HepG2 (cell line): ENCODE data around the gene MACROD2. TPM values are rescaled to one million over a fixed set of nuclear protein-coding genes. Genes with fewer than 3 reads are reported as not detected.

Experiments used
- ATAC-seq: fragments of 200-7000 bp; cut with Tn5 transposase; 3 replicates; pipeline ENCODE4 v1.9.1; 2020; ENCODE audit warnings: mild to moderate bottlenecking, moderate library complexity
- BruUV-seq: library from RNA; stranded (reverse); fragments of 400-500 nt; replicated peaks from 2 replicates; lab custom pipeline; 2021; lab: Mats Ljungman, UMichigan
- CTCF ChIA-PET: fragments of 300-600 bp; formaldehyde crosslinking; extraction: SDS; loops from one replicate; lab custom pipeline; 2021; ENCODE audit warnings: low total read pairs, inconsistent platforms, low intra/inter-chr PET ratio; lab: Yijun Ruan, JAX
- POLR2A ChIA-PET: fragments of 350-600 bp; sonication (Branson Sonifier 250); formaldehyde crosslinking; loops from one replicate; lab custom pipeline; 2020; ENCODE audit warnings: antibody characterized with exemption, inconsistent platforms; lab: Yijun Ruan, JAX
- DNase-seq: peaks from one replicate; pipeline ENCODE4 v3.0.0-alpha.2; 2015; ENCODE audit warnings: low spot score
- FAIRE-seq: peaks from 3 replicates; lab custom pipeline; 2011; peaks lifted over from hg19 to GRCh38; lab: Jason Lieb, UNC
- H2AFZ ChIP-seq: one replicate; pipeline ENCODE4 v1.6.1; 2011; ENCODE audit warnings: low read length, inconsistent platforms
- H3K27ac ChIP-seq: fragments of 300-600 bp; 3 replicates; pipeline ENCODE4 v1.8.0; 2011; ENCODE audit warnings: mixed run types, mild to moderate bottlenecking, mixed read lengths, low read length, inconsistent platforms; ENCODE audit not compliant: insufficient read depth; ENCODE audit errors: extremely low read length
- H3K27me3 ChIP-seq, 2 experiments: fragments of 200-600 bp in 1 of 2; 2 replicates in 1 of 2; 3 replicates in 1 of 2; pipeline versions ENCODE4 v1.6.0 to v1.8.0; 2011; ENCODE audit warnings: low read length in 2 of 2, mild to moderate bottlenecking in 2 of 2, moderate library complexity in 2 of 2, inconsistent platforms in 1 of 2; ENCODE audit not compliant: insufficient read depth in 2 of 2, control insufficient read depth in 1 of 2
- H3K36me3 ChIP-seq, 2 experiments: fragments of 200-600 bp in 1 of 2; replicated peaks in 1 of 2; 2 replicates in 1 of 2; 3 replicates in 1 of 2; pipeline versions ENCODE4 v1.5.1 to v1.8.0; 2011; ENCODE audit warnings: low read length in 2 of 2, inconsistent platforms in 1 of 2; ENCODE audit not compliant: insufficient read depth in 2 of 2, control insufficient read depth in 1 of 2
- H3K4me1 ChIP-seq: 2 replicates; pipeline ENCODE4 v1.5.1; 2012; ENCODE audit warnings: low read length, inconsistent platforms; ENCODE audit not compliant: insufficient read depth
- H3K4me2 ChIP-seq: 2 replicates; pipeline ENCODE4 v1.6.0; 2011; ENCODE audit warnings: low read depth, low read length, inconsistent platforms
- H3K4me3 ChIP-seq, 3 experiments: fragments of 200-600 bp in 1 of 3; sonication (generic), shearing (Covaris generic) in 1 of 3; replicated peaks in 1 of 3; 2 replicates each; pipeline ENCODE4 v1.5.1; 2011 to 2016; ENCODE audit warnings: low read length in 3 of 3, inconsistent platforms in 2 of 3, low read depth in 2 of 3, mild to moderate bottlenecking in 2 of 3, control low read depth in 1 of 3, mixed read lengths in 1 of 3; ENCODE audit not compliant: insufficient read depth in 1 of 3
- H3K79me2 ChIP-seq: one replicate; pipeline ENCODE4 v1.6.1; 2011; ENCODE audit warnings: low read length, inconsistent platforms; ENCODE audit not compliant: insufficient read depth
- H3K9ac ChIP-seq: 2 replicates; pipeline ENCODE4 v1.6.0; 2011; ENCODE audit warnings: mild to moderate bottlenecking, low read depth, low read length, inconsistent platforms; ENCODE audit not compliant: insufficient read depth
- H3K9me3 ChIP-seq: 2 replicates; pipeline ENCODE4 v1.5.1; 2012; ENCODE audit warnings: mild to moderate bottlenecking, low read length
- H4K20me1 ChIP-seq: 2 replicates; pipeline ENCODE4 v1.6.0; 2011; ENCODE audit warnings: inconsistent platforms, mild to moderate bottlenecking, low read length, moderate library complexity; ENCODE audit not compliant: insufficient read depth
- AKAP8 ChIP-seq: sonication (generic); formaldehyde crosslinking; IDR thresholded peaks from 2 replicates; pipeline ENCODE4 v1.5.1; 2020; ENCODE audit warnings: mild to moderate bottlenecking, missing genetic modification reagents
- FOXC1 ChIP-seq: sonication (generic); formaldehyde crosslinking; IDR thresholded peaks from 2 replicates; pipeline ENCODE4 v1.8.0; 2022; ENCODE audit warnings: mild to moderate bottlenecking, missing genetic modification reagents, borderline replicate concordance
- GLI4 ChIP-seq: sonication (generic); formaldehyde crosslinking; IDR thresholded peaks from 2 replicates; pipeline ENCODE4 v1.5.1; 2020; ENCODE audit warnings: missing genetic modification reagents, mild to moderate bottlenecking, moderate library complexity, borderline replicate concordance
- MAFF ChIP-seq: IDR thresholded peaks from 2 replicates; pipeline ENCODE4 v1.6.1; 2011; ENCODE audit warnings: low read depth, low read length, improper control_type of control experiment
- MAFK ChIP-seq, 2 experiments: IDR thresholded peaks in 1 of 2; conservative IDR thresholded peaks in 1 of 2; 2 replicates each; pipeline ENCODE4 v1.6.1; 2011; ENCODE audit warnings: improper control_type of control experiment in 2 of 2, low read length in 2 of 2
- MEIS1 ChIP-seq: sonication (generic); formaldehyde crosslinking; IDR thresholded peaks from 2 replicates; pipeline ENCODE4 v1.9.0; 2021; ENCODE audit warnings: mild to moderate bottlenecking, missing genetic modification reagents, moderate library complexity, borderline replicate concordance
- NR1H2 ChIP-seq: sonication (generic); formaldehyde crosslinking; IDR thresholded peaks from 2 replicates; pipeline ENCODE4 v1.8.1; 2022; ENCODE audit warnings: low read depth, missing genetic modification reagents, borderline replicate concordance
- NR2F1 ChIP-seq, 2 experiments: fragments of 450-650 bp in 1 of 2; formaldehyde crosslinking in 1 of 2; IDR thresholded peaks; 2 replicates each; pipeline versions ENCODE4 v1.5.0 to v1.6.1; 2016 to 2020; ENCODE audit warnings: mild to moderate bottlenecking in 1 of 2, missing compliant biosample characterization in 1 of 2, missing genetic modification reagents in 1 of 2, moderate library complexity in 1 of 2
- TCF7 ChIP-seq: sonication (generic); IDR thresholded peaks from 2 replicates; pipeline ENCODE4 v1.6.1; 2016; ENCODE audit warnings: antibody characterized with exemption, low read depth
- ZNF30 ChIP-seq: sonication (generic); formaldehyde crosslinking; IDR thresholded peaks from 2 replicates; pipeline ENCODE4 v1.5.0; 2020; ENCODE audit warnings: mild to moderate bottlenecking, missing genetic modification reagents
- ZNF556 ChIP-seq: sonication (generic); formaldehyde crosslinking; IDR thresholded peaks from 2 replicates; pipeline ENCODE4 v1.4.0; 2020; ENCODE audit warnings: mild to moderate bottlenecking, missing genetic modification reagents, borderline replicate concordance
- ZNF660 ChIP-seq: sonication (generic); formaldehyde crosslinking; IDR thresholded peaks from 2 replicates; pipeline ENCODE4 v1.5.1; 2020; ENCODE audit warnings: mild to moderate bottlenecking, low read depth, missing genetic modification reagents, borderline replicate concordance
- ZNF724P ChIP-seq: sonication (generic); formaldehyde crosslinking; IDR thresholded peaks from 2 replicates; pipeline ENCODE4 v1.8.0; 2022; ENCODE audit warnings: missing genetic modification reagents, borderline replicate concordance
- ZSCAN21 ChIP-seq: sonication (generic); formaldehyde crosslinking; IDR thresholded peaks from 2 replicates; pipeline ENCODE4 v1.8.0; 2022; ENCODE audit warnings: mild to moderate bottlenecking, missing genetic modification reagents, moderate library complexity, borderline replicate concordance
- WGBS: methylation state at CpG from one replicate; pipeline ENCODE4 v1.1.6; 2017; ENCODE audit warnings: low lambda C conversion rate; 5-methylcytosine and 5-hydroxymethylcytosine counted together
- in situ Hi-C: cut with HindIII; loops from 2 replicates; pipeline ENCODE4 v1.10.0; 2017; ENCODE audit warnings: low pct_unique_long_range_greater_than_20kb; ENCODE audit not compliant: extremely low pct_ligation_motif_present
- intact Hi-C: fragments of 100-400 bp; cut with micrococcal nuclease; formaldehyde crosslinking; loops from one replicate; pipeline ENCODE4 v1.10.0; 2022; ENCODE audit not compliant: unreplicated experiment
- polyA plus RNA-seq, 8 experiments: library from polyadenylated mRNA; depleted of rRNA in 3 of 8; stranded (reverse) in 7 of 8; unstranded in 1 of 8; fragments of >200 nt; fragmentation: Illumina TruSeq in 4 of 8; extraction: Trizol in 4 of 8; gene quantifications; 2 replicates each; pipeline versions ENCODE4 v1.2.1 to v1.2.3, GENCODE V29; 2011 to 2016; ENCODE audit warnings: low read depth in 4 of 8, missing spikeins in 1 of 8, mixed read lengths in 1 of 8; ENCODE audit not compliant: insufficient read depth in 1 of 8
- total RNA-seq, 5 experiments: library from RNA; depleted of rRNA; stranded (reverse); fragments of >200 nt; fragmentation: Illumina TruSeq; extraction: Trizol; gene quantifications; 2 replicates each; pipeline ENCODE4 v1.2.3, GENCODE V29; 2016; ENCODE audit warnings: low read depth in 1 of 5
- TF ChIP-seq, protein P1 (sequence below): sonication (generic); formaldehyde crosslinking; IDR thresholded peaks from 2 replicates; pipeline ENCODE4 v1.4.0; 2020; ENCODE audit warnings: missing genetic modification reagents
- TF ChIP-seq, protein P2 (sequence below): IDR thresholded peaks from 2 replicates; pipeline ENCODE4 v1.6.1; 2012; ENCODE audit warnings: inconsistent platforms

MACROD2 gene
- total and polyA plus RNA-seq, 2 of the 13 experiments (the other 11 are each of a cell fraction or from before 2014, with no cell fraction given) = 0.13 to 0.51 TPM

DNA sequence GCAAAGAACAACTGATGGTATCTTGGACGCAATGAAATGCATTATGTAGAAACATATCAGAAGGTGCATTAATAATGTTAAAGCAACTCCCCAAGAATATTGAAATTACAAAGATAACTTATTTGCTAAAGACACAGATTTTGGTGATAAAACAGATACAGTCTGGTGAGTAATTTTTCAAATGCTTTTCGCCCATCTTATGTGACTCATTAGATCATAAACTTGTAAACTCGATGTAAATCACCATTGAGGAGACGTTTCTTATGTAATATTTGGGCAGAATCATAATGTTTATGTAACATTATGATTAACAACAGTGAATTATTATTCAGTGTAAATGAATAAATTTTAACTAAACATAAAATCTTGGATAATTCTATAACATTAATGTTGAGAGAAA lies 1969.8 kb downstream of the MACROD2 start (continued):
- TF ChIP-seq, protein P1, sequence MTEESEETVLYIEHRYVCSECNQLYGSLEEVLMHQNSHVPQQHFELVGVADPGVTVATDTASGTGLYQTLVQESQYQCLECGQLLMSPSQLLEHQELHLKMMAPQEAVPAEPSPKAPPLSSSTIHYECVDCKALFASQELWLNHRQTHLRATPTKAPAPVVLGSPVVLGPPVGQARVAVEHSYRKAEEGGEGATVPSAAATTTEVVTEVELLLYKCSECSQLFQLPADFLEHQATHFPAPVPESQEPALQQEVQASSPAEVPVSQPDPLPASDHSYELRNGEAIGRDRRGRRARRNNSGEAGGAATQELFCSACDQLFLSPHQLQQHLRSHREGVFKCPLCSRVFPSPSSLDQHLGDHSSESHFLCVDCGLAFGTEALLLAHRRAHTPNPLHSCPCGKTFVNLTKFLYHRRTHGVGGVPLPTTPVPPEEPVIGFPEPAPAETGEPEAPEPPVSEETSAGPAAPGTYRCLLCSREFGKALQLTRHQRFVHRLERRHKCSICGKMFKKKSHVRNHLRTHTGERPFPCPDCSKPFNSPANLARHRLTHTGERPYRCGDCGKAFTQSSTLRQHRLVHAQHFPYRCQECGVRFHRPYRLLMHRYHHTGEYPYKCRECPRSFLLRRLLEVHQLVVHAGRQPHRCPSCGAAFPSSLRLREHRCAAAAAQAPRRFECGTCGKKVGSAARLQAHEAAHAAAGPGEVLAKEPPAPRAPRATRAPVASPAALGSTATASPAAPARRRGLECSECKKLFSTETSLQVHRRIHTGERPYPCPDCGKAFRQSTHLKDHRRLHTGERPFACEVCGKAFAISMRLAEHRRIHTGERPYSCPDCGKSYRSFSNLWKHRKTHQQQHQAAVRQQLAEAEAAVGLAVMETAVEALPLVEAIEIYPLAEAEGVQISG = no peak
- TF ChIP-seq GLI4 (CRISPR knock-in tag) = no peak
- TF ChIP-seq ZNF724P (CRISPR knock-in tag) = no peak
- no peak for TF ChIP-seq TCF7
- TF ChIP-seq NR1H2 (CRISPR knock-in tag) = no peak
- no peak for TF ChIP-seq ZNF556
- TF ChIP-seq, protein P2, sequence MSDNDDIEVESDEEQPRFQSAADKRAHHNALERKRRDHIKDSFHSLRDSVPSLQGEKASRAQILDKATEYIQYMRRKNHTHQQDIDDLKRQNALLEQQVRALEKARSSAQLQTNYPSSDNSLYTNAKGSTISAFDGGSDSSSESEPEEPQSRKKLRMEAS = no peak
- no peak for TF ChIP-seq AKAP8 (CRISPR knock-in tag)
- TF ChIP-seq NR2F1 (CRISPR knock-in tag; IDR thresholded peaks at IDR 0.05) = no peak
- no peak for TF ChIP-seq MEIS1
- TF ChIP-seq ZSCAN21 (CRISPR knock-in tag) = no peak
- TF ChIP-seq, all 625 proteins: peak for 0

DNA sequence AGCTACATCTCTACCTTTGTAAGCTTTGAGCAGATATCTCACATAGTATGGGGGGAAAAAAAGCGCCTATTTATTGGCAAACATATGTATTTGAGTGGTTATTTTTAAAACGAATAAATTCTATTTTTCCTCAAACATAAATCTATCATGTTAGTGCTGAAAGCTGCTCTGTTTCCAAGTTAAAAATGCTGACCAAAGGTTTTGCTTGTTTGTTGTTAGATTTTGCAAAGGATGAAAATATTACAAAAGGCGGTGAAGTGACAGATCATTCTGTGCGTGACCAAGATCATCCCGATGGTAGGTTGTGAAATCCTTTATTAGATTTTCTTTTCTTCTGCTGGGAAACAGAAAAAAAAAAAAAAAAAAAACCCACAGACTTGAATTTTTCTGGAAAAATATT lies 1972.0 kb downstream of the MACROD2 start:
- H3K36me3 ChIP-seq = no peaks in the 10 kb centered on the region
- H2AFZ ChIP-seq = no peak overlapping the region
- no peak overlapping the region for H3K9ac ChIP-seq
- BruUV-seq = no TSS peak
- ATAC-seq (no peak), FAIRE-seq (no peak), DNase-seq (no peak)
- in situ Hi-C loops = no loop called here
- H3K4me1 ChIP-seq = no peaks in the 10 kb centered on the region
- POLR2A ChIA-PET = no interaction called here
- H3K9me3 ChIP-seq = peaks cover 68% of the 10 kb centered on the region
- intact Hi-C loops = no loop called here
- 29% methylated on average over 5 of the region's 5 CpGs for WGBS
- no peak overlapping the region for H3K27ac ChIP-seq
- no peak overlapping the region for H3K4me3 ChIP-seq
- CTCF ChIA-PET = no interaction called here
- TF ChIP-seq MAFF = peak; percentile 56; the same call in 1 of the 2 replicates
- no peak for TF ChIP-seq ZNF660
- TF ChIP-seq FOXC1 (CRISPR knock-in tag) = no peak
- no peak for TF ChIP-seq ZNF30 (CRISPR knock-in tag)
- peak; percentile 74 to 81 for TF ChIP-seq MAFK (conservative IDR thresholded peaks at IDR 0.05 in 1 of 2, IDR thresholded peaks at IDR 0.05 in 1 of 2; ENCODE audit: low read length in 2 of 2)
- no peak overlapping the region for H3K4me2 ChIP-seq
- H4K20me1 ChIP-seq = no peaks in the 10 kb centered on the region
- H3K27me3 ChIP-seq = no peaks in the 10 kb centered on the region
- H3K79me2 ChIP-seq = no peaks in the 10 kb centered on the region
